IPS DF 19.7 (cell line): ENCODE measurements around the gene TIMM22.
"Not testable (repeated sequence)": the region's sequence is repeated elsewhere in the genome, so short reads cannot be mapped to it uniquely, and the experiment has no call there.

ENCODE experiments used
- DNase-seq: peaks from one replicate; pipeline ENCODE4 v3.0.0-alpha.2; 2013; ENCODE audit warnings: low read depth, low spot score

The TIMM22 gene

GRCh38 chr17:971861-972260, 25.1 kb upstream of the TIMM22 start:
- DNase-seq = not testable (repeated sequence)

GRCh38 chr17:973053-973452, 23.9 kb upstream of the TIMM22 start:
- no peak for DNase-seq

- DNase-seq = not testable (repeated sequence)
Observed at GRCh38 chr17:974778-975177, 22.2 kb upstream of the TIMM22 start.

GRCh38 chr17:975371-975915, 21.5 kb upstream of the TIMM22 start:
- no peak for DNase-seq

- no peak for DNase-seq
Observed at GRCh38 chr17:976312-976711, 20.6 kb upstream of the TIMM22 start.

GRCh38 chr17:977166-977565, 19.8 kb upstream of the TIMM22 start:
- DNase-seq = no peak

- no peak for DNase-seq
Observed at GRCh38 chr17:978103-979093, 18.5 kb upstream of the TIMM22 start.

GRCh38 chr17:979212-979538, 17.8 kb upstream of the TIMM22 start:
- no peak for DNase-seq

- no peak for DNase-seq
Observed at GRCh38 chr17:979539-980405, 17.2 kb upstream of the TIMM22 start, which contains the start of gene NXN. TSS of gene NXN (minus strand) at chr17:979776.

GRCh38 chr17:980406-981291, 16.3 kb upstream of the TIMM22 start:
- no peak for DNase-seq

- DNase-seq = no peak
Observed at GRCh38 chr17:981292-981658, 15.7 kb upstream of the TIMM22 start.

- DNase-seq = no peak
Observed at GRCh38 chr17:983921-984320, 13.0 kb upstream of the TIMM22 start.

GRCh38 chr17:986322-986929, 10.5 kb upstream of the TIMM22 start:
- DNase-seq = no peak

GRCh38 chr17:987931-988330, 9.0 kb upstream of the TIMM22 start:
- DNase-seq = no peak

GRCh38 chr17:988561-988960, 8.4 kb upstream of the TIMM22 start:
- DNase-seq = no peak

- no peak for DNase-seq
Observed at GRCh38 chr17:992933-993332, 4.0 kb upstream of the TIMM22 start.

GRCh38 chr17:995324-995723, 1.6 kb upstream of the TIMM22 start:
- DNase-seq = not testable (repeated sequence)

- DNase-seq = no peak
Observed at GRCh38 chr17:998111-998510, 1.2 kb downstream of the TIMM22 start.

- no peak for DNase-seq
Observed at GRCh38 chr17:1000597-1001461, 3.9 kb downstream of the TIMM22 start.
